Measurements from ENCODE around the gene GALNT18.

GALNT18 gene

GRCh38 chr11:11268119-11268518, 353.7 kb downstream of the GALNT18 start:
- no peak for DNase-seq (ENCODE audit: low read depth in 2 of 2)

GRCh38 chr11:11267312-11267711, 354.5 kb downstream of the GALNT18 start:
- DNase-seq (ENCODE audit: low read depth in 2 of 2): no peak

- DNase-seq (ENCODE audit: low read depth in 2 of 2): peak; percentile 21 to 34
Measured at GRCh38 chr11:11265994-11266606, 355.7 kb downstream of the GALNT18 start.

- no peak for DNase-seq (ENCODE audit: low read depth in 2 of 2)
Measured at GRCh38 chr11:11265320-11265719, 356.5 kb downstream of the GALNT18 start.

GRCh38 chr11:11263238-11264005, 358.4 kb downstream of the GALNT18 start:
- no peak for DNase-seq (ENCODE audit: low read depth in 2 of 2)

DNA sequence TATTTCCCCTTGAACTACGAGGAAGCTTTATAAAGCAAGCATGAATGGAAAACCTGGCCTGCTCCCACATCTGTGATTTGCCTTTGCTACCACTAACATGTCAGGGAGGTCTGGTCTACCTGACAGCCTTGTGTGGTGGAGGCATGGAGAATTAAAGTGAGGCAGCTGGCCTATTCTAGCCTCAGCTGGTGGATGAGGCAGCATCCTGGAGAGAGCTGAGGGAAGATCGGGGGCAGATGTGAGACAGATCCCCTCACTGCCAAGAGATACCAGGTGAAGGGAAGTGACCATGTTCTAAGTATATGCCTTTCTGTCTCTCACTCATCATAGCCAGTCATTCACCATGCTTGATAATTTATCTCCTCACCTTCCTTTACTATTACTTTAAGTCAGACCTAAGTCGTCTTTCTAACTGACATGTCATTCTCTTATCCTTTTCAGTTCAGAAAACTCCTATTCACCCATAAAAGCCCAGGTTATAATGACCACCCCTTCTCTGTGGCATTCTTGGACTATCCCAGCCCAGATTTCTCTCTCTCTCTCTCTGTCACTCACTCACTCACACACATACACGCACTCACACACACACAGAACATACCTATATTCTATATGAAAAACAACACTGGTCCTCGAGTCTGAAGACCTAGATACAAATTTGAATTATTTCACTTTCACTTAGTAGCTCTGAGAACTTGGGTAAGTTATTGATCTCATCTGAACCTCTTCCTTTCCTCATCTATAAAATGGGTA, 359.5 kb downstream of the GALNT18 start:
- DNase-seq (ENCODE audit: low read depth in 2 of 2): no peak

GRCh38 chr11:11261629-11262028, 360.2 kb downstream of the GALNT18 start:
- no peak for DNase-seq (ENCODE audit: low read depth in 2 of 2)

DNA sequence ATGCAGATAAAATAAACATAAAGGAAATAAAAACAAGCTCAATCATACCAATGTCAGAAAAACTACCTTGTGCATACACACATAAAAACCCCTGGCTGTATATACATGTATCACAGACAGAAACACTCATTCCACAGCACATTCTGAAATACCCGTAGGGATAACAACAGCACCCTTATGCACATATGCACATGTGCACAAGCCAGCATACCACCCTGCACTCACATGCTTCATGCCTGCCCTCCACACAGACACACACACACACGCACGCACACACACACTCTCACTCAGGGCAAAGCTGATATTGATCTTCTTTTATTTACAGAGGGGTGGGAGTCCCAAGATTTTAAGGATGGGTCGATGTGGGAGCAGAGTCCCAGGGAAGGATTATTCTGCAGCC, 360.9 kb downstream of the GALNT18 start:
- no peak for DNase-seq (ENCODE audit: low read depth in 2 of 2)

DNA sequence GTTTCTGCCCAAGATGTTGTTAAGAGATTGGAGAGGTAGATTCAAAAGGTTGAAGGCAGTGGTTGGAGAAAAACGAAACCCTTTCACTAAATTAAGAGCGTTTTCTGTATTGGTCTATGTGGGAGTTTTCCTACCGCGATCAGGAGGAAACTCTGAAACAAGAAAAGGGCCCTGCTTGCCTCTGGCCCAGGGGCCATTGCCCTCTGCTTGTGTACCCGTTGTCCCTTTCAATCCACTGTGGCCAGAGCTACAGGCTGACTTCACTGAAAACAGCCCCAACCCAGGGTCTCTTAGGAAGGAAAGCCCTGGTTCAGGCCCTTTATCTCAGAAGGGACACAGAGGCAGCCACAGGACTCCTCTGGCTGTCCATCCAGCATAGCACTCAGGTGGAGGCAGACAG, 367.8 kb downstream of the GALNT18 start:
- no peak for DNase-seq (ENCODE audit: low read depth in 2 of 2)

DNA sequence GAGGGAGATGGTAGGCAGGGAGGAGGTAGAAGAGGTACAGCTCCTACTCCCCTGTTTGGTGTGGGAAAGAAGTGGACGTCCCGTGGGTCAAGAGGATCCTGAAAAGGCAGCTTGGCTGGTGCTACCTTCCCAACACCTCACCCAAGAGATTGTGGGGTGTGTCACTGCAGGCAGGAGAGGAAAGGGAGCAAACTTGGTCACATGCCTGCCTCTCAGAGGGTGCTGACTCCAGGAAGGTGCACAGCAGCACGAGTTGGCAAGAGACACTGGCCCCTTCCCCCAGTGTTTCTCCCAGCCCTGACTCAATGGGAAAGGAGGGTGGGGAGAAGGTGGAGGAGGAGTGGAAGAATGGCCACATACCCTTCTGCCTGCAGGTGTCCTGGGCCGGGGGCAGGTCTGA, 368.3 kb downstream of the GALNT18 start:
- no peak for DNase-seq (ENCODE audit: low read depth in 2 of 2)

GRCh38 chr11:11252403-11252802, 369.4 kb downstream of the GALNT18 start:
- no peak for DNase-seq (ENCODE audit: low read depth in 2 of 2)

- DNase-seq (ENCODE audit: low read depth in 2 of 2): no peak
Measured at GRCh38 chr11:11251394-11251970, 370.3 kb downstream of the GALNT18 start.

GRCh38 chr11:11250470-11250869, 371.3 kb downstream of the GALNT18 start:
- DNase-seq (ENCODE audit: low read depth in 2 of 2): no peak

GRCh38 chr11:11247576-11247975, 374.2 kb downstream of the GALNT18 start:
- DNase-seq (ENCODE audit: low read depth in 2 of 2): no peak

- no peak for DNase-seq (ENCODE audit: low read depth in 2 of 2)
Measured at GRCh38 chr11:11247086-11247485, 374.7 kb downstream of the GALNT18 start.

DNA sequence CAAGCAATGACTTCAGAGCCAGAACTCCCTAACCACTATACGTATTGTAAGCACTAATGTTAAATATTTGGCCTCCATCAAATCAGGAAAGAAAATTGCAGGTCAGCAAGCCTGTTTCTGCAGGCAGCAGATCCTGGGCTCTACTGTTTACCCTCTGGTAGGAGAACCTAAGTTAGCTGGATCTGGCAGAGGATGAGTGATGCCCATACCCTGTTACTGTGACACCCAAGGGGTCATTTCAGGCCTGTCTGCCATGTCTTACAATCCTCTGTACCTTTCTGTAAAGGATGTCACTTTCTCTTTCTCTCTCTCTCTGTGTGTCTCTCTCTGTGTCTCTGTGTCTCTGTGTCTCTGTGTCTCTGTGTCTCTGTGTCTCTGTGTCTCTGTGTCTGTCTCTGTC, 375.6 kb downstream of the GALNT18 start:
- no peak for DNase-seq (ENCODE audit: low read depth in 2 of 2)

- DNase-seq (ENCODE audit: low read depth in 2 of 2): no peak
Measured at GRCh38 chr11:11245453-11245852, 376.4 kb downstream of the GALNT18 start.

DNA sequence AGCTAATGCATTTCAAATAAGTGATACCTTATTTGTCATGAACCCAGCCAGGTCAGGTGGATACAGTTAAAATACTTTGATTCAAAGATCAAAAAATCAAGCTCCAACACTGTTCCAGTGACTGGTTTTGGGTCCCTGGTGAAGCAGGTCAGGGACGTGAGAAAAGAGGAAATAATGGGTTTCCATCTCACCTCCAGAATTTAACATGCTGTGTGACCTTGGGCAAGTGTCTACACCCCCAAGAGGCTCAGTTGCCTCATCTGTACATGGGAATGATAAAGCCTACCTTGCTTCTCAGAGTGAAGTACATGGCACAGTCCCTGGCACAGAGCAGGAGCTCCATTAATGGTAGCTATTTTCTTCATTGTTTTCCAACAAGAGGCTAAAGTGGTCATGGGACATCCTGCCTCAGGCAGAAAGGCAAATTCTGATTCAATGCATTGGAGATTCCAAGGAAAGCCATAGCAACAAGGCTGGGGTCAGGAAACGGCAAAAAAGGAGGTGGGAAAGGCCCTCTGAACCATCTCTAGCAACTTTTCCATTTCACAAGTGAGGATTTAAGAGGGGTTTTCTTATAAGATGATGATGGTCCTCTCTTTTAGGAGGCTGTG, 377.2 kb downstream of the GALNT18 start:
- DNase-seq (ENCODE audit: low read depth in 2 of 2): no peak

DNA sequence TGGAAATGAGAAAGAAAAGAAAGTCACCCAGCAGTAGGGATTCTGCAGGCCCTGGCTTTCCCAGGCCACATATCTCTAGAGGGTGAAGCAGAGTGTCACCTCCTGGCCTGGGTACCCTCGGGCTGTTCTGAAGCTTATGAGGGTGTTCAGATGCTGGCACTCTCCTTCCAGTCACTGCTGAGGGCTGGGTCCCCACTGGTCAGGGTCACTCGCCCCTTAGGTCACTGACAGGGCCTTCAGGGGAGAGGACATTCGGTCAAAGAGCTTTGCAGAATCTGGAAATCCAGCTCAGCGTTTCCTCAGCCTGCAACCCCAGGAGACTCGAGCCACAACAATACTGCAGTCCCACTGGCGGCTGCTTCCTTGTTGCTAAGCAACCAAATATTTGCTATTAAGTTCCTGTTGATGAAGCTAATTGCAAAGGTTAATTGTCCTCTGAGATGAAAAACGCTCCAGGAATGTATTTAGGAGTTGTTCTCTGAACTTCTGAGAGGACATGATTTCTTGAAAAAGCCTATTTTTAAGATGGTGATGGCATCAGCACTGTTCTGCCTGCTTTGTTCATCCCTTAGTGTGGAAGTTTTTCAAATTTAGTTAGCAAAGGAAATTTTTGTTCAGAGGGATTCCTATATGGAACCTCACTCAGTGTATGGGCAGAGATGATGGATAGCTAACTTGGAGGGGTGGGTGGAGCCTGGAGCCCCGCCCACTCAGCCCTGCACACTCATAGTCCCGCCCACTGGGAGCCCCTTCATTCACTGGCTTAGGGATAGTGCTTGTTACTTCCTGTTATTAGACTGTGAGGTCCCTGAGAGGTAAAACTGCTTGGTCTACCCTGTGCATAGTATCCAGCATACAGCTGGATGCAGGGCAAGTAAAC, 378.0 kb downstream of the GALNT18 start:
- no peak for DNase-seq (ENCODE audit: low read depth in 2 of 2)

- DNase-seq (ENCODE audit: low read depth in 2 of 2): no peak
Measured at GRCh38 chr11:11243209-11243589, 378.6 kb downstream of the GALNT18 start.

GRCh38 chr11:11241284-11241683, 380.5 kb downstream of the GALNT18 start:
- no peak for DNase-seq (ENCODE audit: low read depth in 2 of 2)
